GM12878 (cell line): Measurements from ENCODE around the gene HAND1. TPM values are rescaled to one million over a fixed set of nuclear protein-coding genes. Genes with fewer than 3 reads are reported as not detected.

Experiments
- ATAC-seq: fragments of 200-7000 bp; cut with Tn5 transposase; 3 replicates; pipeline ENCODE4 v1.9.1; 2020; ENCODE audit warnings: mild to moderate bottlenecking, moderate library complexity
- BruUV-seq: library from RNA; stranded (reverse); fragments of 400-500 nt; replicated peaks from 2 replicates; lab custom pipeline; 2021; lab: Mats Ljungman, UMichigan
- CTCF ChIA-PET: fragments of 300-600 bp; sonication (Branson Sonifier 250); formaldehyde crosslinking; extraction: SDS; loops from one replicate; lab custom pipeline; 2021; ENCODE audit warnings: inconsistent platforms; lab: Yijun Ruan, JAX
- POLR2A ChIA-PET: fragments of 350-600 bp; formaldehyde crosslinking; extraction: SDS; loops from one replicate; lab custom pipeline; 2021; ENCODE audit warnings: inconsistent platforms; lab: Charles Lee
- RAD21 ChIA-PET: fragments of 300-600 bp; sonication (Branson Sonifier 250); formaldehyde crosslinking; loops from one replicate; lab custom pipeline; 2023; ENCODE audit warnings: antibody characterized with exemption; ENCODE audit not compliant: unreplicated experiment; lab: Charles Lee
- SMC1A ChIA-PET: fragments of 300-600 bp; sonication (Branson Sonifier 250); formaldehyde crosslinking; loops from one replicate; lab custom pipeline; 2023; ENCODE audit not compliant: unreplicated experiment, uncharacterized antibody; lab: Charles Lee
- DNase-seq: peaks from one replicate; pipeline ENCODE4 v3.0.0-alpha.2; 2011; ENCODE audit warnings: low read depth, low spot score
- FAIRE-seq: peaks from 3 replicates; lab custom pipeline; 2011; peaks lifted over from hg19 to GRCh38; lab: Jason Lieb, UNC
- H2AFZ ChIP-seq: 2 replicates; pipeline ENCODE4 v1.6.0; 2011; ENCODE audit warnings: low read depth, low read length, control low read depth; ENCODE audit not compliant: control insufficient read depth
- H3K27ac ChIP-seq: 2 replicates; pipeline ENCODE4 v1.5.1; 2011; ENCODE audit warnings: control low read depth; ENCODE audit not compliant: control insufficient read depth, insufficient read depth
- H3K27me3 ChIP-seq, 2 experiments: replicated peaks in 1 of 2; 2 replicates each; pipeline versions ENCODE4 v1.6.0 to v1.6.1; 2011; ENCODE audit warnings: low read length in 1 of 2; ENCODE audit not compliant: control insufficient read depth in 2 of 2, insufficient read depth in 2 of 2
- H3K36me3 ChIP-seq, 2 experiments: 2 replicates each; pipeline ENCODE4 v1.5.1; 2011; ENCODE audit warnings: low read length in 1 of 2; ENCODE audit not compliant: control insufficient read depth in 2 of 2, insufficient read depth in 2 of 2
- H3K4me1 ChIP-seq: 2 replicates; pipeline ENCODE4 v1.6.1; 2011; ENCODE audit warnings: mild to moderate bottlenecking, low read length, moderate library complexity, mixed read lengths; ENCODE audit not compliant: control insufficient read depth, insufficient read depth
- H3K4me2 ChIP-seq: 2 replicates; pipeline ENCODE4 v1.6.0; 2011; ENCODE audit warnings: control low read depth; ENCODE audit not compliant: control insufficient read depth, insufficient read depth
- H3K4me3 ChIP-seq: fragments of 200-600 bp; sonication (generic); 2 replicates; pipeline ENCODE4 v1.5.1; 2016
- H3K79me2 ChIP-seq: 2 replicates; pipeline ENCODE4 v1.6.0; 2011; ENCODE audit warnings: low read length; ENCODE audit not compliant: control insufficient read depth, insufficient read depth
- H3K9ac ChIP-seq: 2 replicates; pipeline ENCODE4 v1.8.0; 2011; ENCODE audit warnings: low read length, control low read depth, mixed read lengths; ENCODE audit not compliant: control insufficient read depth, insufficient read depth
- H3K9me3 ChIP-seq: replicated peaks from 3 replicates; pipeline ENCODE4 v1.5.1; 2011; ENCODE audit warnings: mild to moderate bottlenecking, low read length; ENCODE audit not compliant: control insufficient read depth, insufficient read depth
- H4K20me1 ChIP-seq: 2 replicates; pipeline ENCODE4 v1.6.0; 2011; ENCODE audit not compliant: control insufficient read depth, insufficient read depth
- BHLHE40 ChIP-seq, 2 experiments: fragments of 450-650 bp in 1 of 2; IDR thresholded peaks; 2 replicates each; pipeline ENCODE4 v1.6.1; 2011 to 2017; ENCODE audit warnings: low read depth in 2 of 2, borderline replicate concordance in 1 of 2, improper control_type of control experiment in 1 of 2, low read length in 1 of 2, mild to moderate bottlenecking in 1 of 2
- BMI1 ChIP-seq: fragments of 450-650 bp; IDR thresholded peaks from 2 replicates; pipeline ENCODE4 v1.6.1; 2016; ENCODE audit warnings: mild to moderate bottlenecking, moderate library complexity, borderline replicate concordance
- CBFB ChIP-seq: IDR thresholded peaks from 2 replicates; pipeline ENCODE4 v1.6.1; 2016; ENCODE audit warnings: antibody characterized with exemption, low read depth
- CREM ChIP-seq: IDR thresholded peaks from 2 replicates; pipeline ENCODE4 v1.6.1; 2014; ENCODE audit warnings: antibody characterized with exemption, low read depth
- ETV6 ChIP-seq, 2 experiments: fragments of 450-650 bp in 1 of 2; IDR thresholded peaks in 1 of 2; conservative IDR thresholded peaks in 1 of 2; 2 replicates each; pipeline ENCODE4 v1.6.1; 2014; ENCODE audit warnings: antibody characterized with exemption in 1 of 2, borderline replicate concordance in 1 of 2, low read depth in 1 of 2, mild to moderate bottlenecking in 1 of 2, moderate library complexity in 1 of 2
- JUNB ChIP-seq: IDR thresholded peaks from 2 replicates; pipeline ENCODE4 v1.6.1; 2016; ENCODE audit warnings: antibody characterized with exemption, mild to moderate bottlenecking
- MEF2B ChIP-seq: fragments of 450-650 bp; IDR thresholded peaks from 2 replicates; pipeline ENCODE4 v1.6.1; 2018; ENCODE audit warnings: mild to moderate bottlenecking, moderate library complexity; ENCODE audit not compliant: partially characterized antibody, poor library complexity, severe bottlenecking
- MTA3 ChIP-seq: IDR thresholded peaks from 2 replicates; pipeline ENCODE4 v1.6.1; 2012; ENCODE audit warnings: low read length, inconsistent platforms, borderline replicate concordance
- NR2F1 ChIP-seq: fragments of 450-650 bp; conservative IDR thresholded peaks from 2 replicates; pipeline ENCODE4 v1.6.1; 2017; ENCODE audit warnings: mild to moderate bottlenecking
- POLR2A ChIP-seq: IDR thresholded peaks from 2 replicates; pipeline ENCODE4 v1.6.1; 2011; ENCODE audit warnings: low read depth, mild to moderate bottlenecking, low read length
- RB1 ChIP-seq: fragments of 450-650 bp; formaldehyde crosslinking; IDR thresholded peaks from 2 replicates; pipeline ENCODE4 v1.6.1; 2017; ENCODE audit warnings: mild to moderate bottlenecking, borderline replicate concordance
- RUNX3 ChIP-seq: IDR thresholded peaks from 2 replicates; pipeline ENCODE4 v1.6.1; 2012; ENCODE audit warnings: low read length, inconsistent platforms
- SIX5 ChIP-seq: IDR thresholded peaks from 2 replicates; pipeline ENCODE4 v1.6.1; 2011; ENCODE audit warnings: mild to moderate bottlenecking, low read depth, low read length, moderate library complexity; ENCODE audit not compliant: severe bottlenecking
- SMAD1 ChIP-seq: fragments of 450-650 bp; IDR thresholded peaks from 2 replicates; pipeline ENCODE4 v1.6.1; 2018; ENCODE audit warnings: mild to moderate bottlenecking, low read depth; ENCODE audit not compliant: partially characterized antibody
- ZSCAN29 ChIP-seq: fragments of 450-650 bp; IDR thresholded peaks from 2 replicates; pipeline ENCODE4 v1.6.1; 2017; ENCODE audit warnings: mild to moderate bottlenecking, moderate library complexity
- WGBS: methylation state at CpG from one replicate; pipeline ENCODE4 v1.1.6; 2016; ENCODE audit warnings: low lambda C conversion rate; ENCODE audit not compliant: insufficient replicate concordance, insufficient coverage; ENCODE audit errors: missing lambda C conversion rate; 5-methylcytosine and 5-hydroxymethylcytosine counted together
- in situ Hi-C: fragments of 300-500 bp; cut with MboI; formaldehyde crosslinking; loops from 9 replicates; pipeline ENCODE4 v1.14.3; 2018; ENCODE audit warnings: mixed read lengths
- intact Hi-C: fragments of 100-400 bp; cut with micrococcal nuclease; formaldehyde crosslinking; loops from one replicate; pipeline ENCODE4 v1.14.2; 2022; ENCODE audit not compliant: unreplicated experiment
- polyA plus RNA-seq, 11 experiments: library from polyadenylated mRNA; depleted of rRNA in 4 of 11; unstranded in 6 of 11; stranded (reverse) in 5 of 11; fragments of >200 nt; fragmentation: Nextera tagmentation in 4 of 11; fragmentation: Illumina TruSeq in 1 of 11; extraction: Ambion mirVana in 4 of 11; extraction: Trizol in 1 of 11; gene quantifications; 1 replicate in 1 of 11; 2 replicates in 10 of 11; pipeline versions ENCODE4 v1.2.1 to v1.2.3, GENCODE V29; 2011 to 2016; ENCODE audit warnings: inconsistent platforms in 2 of 11, missing spikeins in 2 of 11, low read depth in 1 of 11
- total RNA-seq, 4 experiments: library from RNA; depleted of rRNA in 3 of 4; stranded (reverse); fragments of >200 nt in 3 of 4; fragmentation: Illumina TruSeq in 1 of 4; extraction: Trizol in 1 of 4; gene quantifications; 2 replicates each; pipeline versions ENCODE4 v1.2.1 to v1.2.3, GENCODE V29; 2013 to 2021
- TF ChIP-seq, protein P1 (sequence below): IDR thresholded peaks from 2 replicates; pipeline ENCODE4 v1.6.1; 2011; ENCODE audit warnings: borderline replicate concordance, low read depth, mild to moderate bottlenecking, moderate library complexity, low read length; ENCODE audit not compliant: insufficient read depth, poor library complexity, severe bottlenecking

HAND1 gene
- total and polyA plus RNA-seq, 10 of the 15 experiments (the other 5 are each of a cell fraction or from before 2014, with no cell fraction given), result 0.06 to 0.41 (median 0.27) TPM; not detected in 4

GRCh38 chr5:154514331-154514730, 36.3 kb upstream of the HAND1 start (continued):
- TF ChIP-seq SIX5, result no peak

DNA sequence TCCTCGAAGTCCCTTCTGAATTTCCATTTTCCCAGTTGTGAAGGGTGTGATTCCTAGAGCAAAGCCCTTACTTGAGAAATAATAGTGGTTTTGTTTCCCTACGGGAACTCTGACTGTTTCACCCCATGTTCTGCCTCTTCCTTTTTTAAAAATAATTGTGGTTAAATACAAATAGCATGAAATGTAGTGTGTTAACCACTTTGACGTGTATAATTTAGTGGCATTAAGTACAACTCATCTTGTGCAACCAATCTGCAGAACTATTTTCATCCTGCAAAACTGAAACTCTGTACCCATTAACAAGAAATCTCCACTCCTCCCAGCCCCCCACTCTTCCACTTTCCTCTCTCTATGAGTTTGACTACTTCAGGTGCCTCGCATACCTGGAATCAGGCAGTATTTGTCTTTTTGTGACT, 35.6 kb upstream of the HAND1 start:
- in situ Hi-C loops, result no loop called here
- H3K79me2 ChIP-seq, result no peaks in the 10 kb centered on the region
- H3K4me3 ChIP-seq, result peak overlapping the region; percentile 34; the same call in 1 of the 2 replicates
- SMC1A ChIA-PET, result interaction anchor here (2.6 to 9.5 kb wide), 4 partner anchors 13 to 63 kb away, joined by 8 to 108 read pairs (median 24); no protein-coding TSS in a partner anchor
- H3K4me1 ChIP-seq, result peaks cover 48% of the 10 kb centered on the region
- WGBS, result 0% methylated on average over 4 of the region's 4 CpGs
- peak; percentile 61 for DNase-seq
- peak overlapping the region; percentile 35; the same call in 1 of the 2 replicates for H3K9ac ChIP-seq
- H3K36me3 ChIP-seq, result no peaks in the 10 kb centered on the region
- no peaks in the 10 kb centered on the region for H4K20me1 ChIP-seq
- BruUV-seq, result no TSS peak
- intact Hi-C loops, result loop anchor here (1.0 to 5.0 kb wide), 2 partner anchors 10 to 49 kb away; no protein-coding TSS in a partner anchor
- no peak overlapping the region for H2AFZ ChIP-seq
- peak; percentile 77 for ATAC-seq
- CTCF ChIA-PET, result interaction anchor here (0.9 to 4.0 kb wide), 3 partner anchors 10 to 18 kb away, joined by 3 to 36 read pairs (median 4); no protein-coding TSS in a partner anchor
- peak overlapping the region; percentile 43 for H3K4me2 ChIP-seq
- RAD21 ChIA-PET, result interaction anchor here (2.1 to 8.2 kb wide), 2 partner anchors 11 to 46 kb away, joined by 9 to 62 read pairs; no protein-coding TSS in a partner anchor
- POLR2A ChIA-PET, result interaction anchor here (0.6 to 4.2 kb wide), 2 partner anchors 11 to 1999 kb away, joined by 3 to 35 read pairs; no protein-coding TSS in a partner anchor
- no peaks in the 10 kb centered on the region for H3K27me3 ChIP-seq
- H3K27ac ChIP-seq, result peak overlapping the region; percentile 39
- no peaks in the 10 kb centered on the region for H3K9me3 ChIP-seq
- FAIRE-seq, result peak; percentile 86
- TF ChIP-seq RUNX3 (peak; percentile 91), ZSCAN29 (peak; percentile 45; the same call in 1 of the 2 replicates), MEF2B (peak; percentile 89), RB1 (no peak), SMAD1 (no peak), MTA3 (peak; percentile 58; the same call in 1 of the 2 replicates), ETV6 (conservative IDR thresholded peaks at IDR 0.05 in 1 of 2, IDR thresholded peaks at IDR 0.05 in 1 of 2; ENCODE audit: borderline replicate concordance in 1 of 2, low read depth in 1 of 2) (no peak), BMI1 (peak; percentile 80), POLR2A (no peak), BHLHE40 (IDR thresholded peaks at IDR 0.05; ENCODE audit: borderline replicate concordance in 1 of 2, low read depth in 2 of 2, low read length in 1 of 2) (peak; percentile 61 to 71), JUNB (peak; percentile 45; the same call in 1 of the 2 replicates), CREM (peak; percentile 48; the same call in 1 of the 2 replicates), NR2F1 (peak; percentile 70), CBFB (peak; percentile 67; the same call in 1 of the 2 replicates)
- TF ChIP-seq, protein P1, sequence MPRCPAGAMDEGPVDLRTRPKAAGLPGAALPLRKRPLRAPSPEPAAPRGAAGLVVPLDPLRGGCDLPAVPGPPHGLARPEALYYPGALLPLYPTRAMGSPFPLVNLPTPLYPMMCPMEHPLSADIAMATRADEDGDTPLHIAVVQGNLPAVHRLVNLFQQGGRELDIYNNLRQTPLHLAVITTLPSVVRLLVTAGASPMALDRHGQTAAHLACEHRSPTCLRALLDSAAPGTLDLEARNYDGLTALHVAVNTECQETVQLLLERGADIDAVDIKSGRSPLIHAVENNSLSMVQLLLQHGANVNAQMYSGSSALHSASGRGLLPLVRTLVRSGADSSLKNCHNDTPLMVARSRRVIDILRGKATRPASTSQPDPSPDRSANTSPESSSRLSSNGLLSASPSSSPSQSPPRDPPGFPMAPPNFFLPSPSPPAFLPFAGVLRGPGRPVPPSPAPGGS, result peak; percentile 51
